ENCODE data around the gene RPAP2.

Gene RPAP2

DNA sequence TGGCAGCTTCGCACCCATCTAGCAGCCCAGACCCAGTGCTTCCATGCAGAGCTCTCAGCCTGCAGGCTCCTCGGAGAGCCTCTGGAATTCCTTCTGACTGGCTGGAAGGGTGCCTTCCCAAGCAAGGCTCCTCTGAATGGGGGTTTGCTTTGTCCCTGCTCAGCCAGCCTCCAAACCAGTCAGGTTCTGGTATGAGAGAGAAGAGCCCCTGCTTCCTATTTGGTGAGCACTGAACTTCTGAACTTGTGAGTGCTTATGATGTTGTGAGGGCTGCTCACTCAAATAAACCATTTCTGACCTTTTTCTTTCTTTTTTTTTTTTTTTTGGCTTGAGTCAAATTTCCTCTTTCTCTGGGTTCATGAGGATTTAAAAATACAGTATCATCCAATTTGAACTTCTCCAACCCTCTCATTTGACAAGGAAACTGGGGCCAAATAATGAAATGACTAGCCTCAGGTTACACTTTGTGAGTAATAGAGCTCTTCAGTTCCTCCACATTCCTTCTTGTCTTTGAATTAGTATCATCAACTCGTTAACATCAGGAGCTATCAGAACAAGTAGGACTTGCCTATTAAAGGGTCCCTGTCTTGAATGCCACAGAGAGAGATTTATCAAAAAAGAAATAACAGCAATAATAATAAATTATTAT lies 148.3 kb downstream of the RPAP2 start:
- peak; percentile 52 for DNase-seq (ENCODE audit: low read depth)

DNA sequence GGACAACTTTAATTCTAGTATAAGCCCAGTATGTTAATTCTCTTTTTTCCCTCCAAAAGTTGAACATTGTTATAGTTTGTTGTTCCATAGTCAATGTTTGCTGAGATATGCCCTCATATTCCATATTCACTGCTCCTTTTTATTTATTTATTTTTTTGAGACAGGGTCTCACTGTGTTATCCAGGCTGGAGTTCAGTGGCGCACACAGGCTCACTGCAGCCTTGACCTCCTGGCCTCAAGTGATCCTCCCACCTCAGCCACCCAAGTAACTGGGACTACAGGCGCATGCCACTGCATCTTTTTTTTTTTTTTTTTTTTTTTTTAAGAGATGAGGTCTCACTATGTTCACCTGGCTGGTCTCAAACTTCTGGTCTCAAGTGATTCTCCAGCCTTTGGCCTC lies 149.1 kb downstream of the RPAP2 start:
- DNase-seq (ENCODE audit: low read depth): no peak

Measured in ELR (cell line).